H9 (cell line): ENCODE results near the gene APCDD1. TPM values are rescaled to one million over a fixed set of nuclear protein-coding genes. Genes with fewer than 3 reads are reported as not detected.

Experiments used
- DNase-seq: peaks from one replicate; pipeline ENCODE4 v3.0.0-alpha.2; 2017
- H2AFZ ChIP-seq: one replicate; pipeline ENCODE4 v1.6.1; 2013; ENCODE audit warnings: mild to moderate bottlenecking, low read length, control low read depth, moderate library complexity
- H2AK5ac ChIP-seq: 2 replicates; pipeline ENCODE4 v1.6.1; 2013; ENCODE audit warnings: low read length, control low read depth, mixed read lengths; ENCODE audit not compliant: insufficient read length
- H2BK120ac ChIP-seq: one replicate; pipeline ENCODE4 v1.6.1; 2013; ENCODE audit warnings: low read depth, mild to moderate bottlenecking, low read length, control low read depth, inconsistent platforms; ENCODE audit not compliant: poor library complexity, severe bottlenecking
- H2BK12ac ChIP-seq: 2 replicates; pipeline ENCODE4 v1.6.1; 2013; ENCODE audit warnings: low read length, control low read depth, mixed read lengths, low read depth; ENCODE audit not compliant: insufficient read length
- H2BK15ac ChIP-seq: 2 replicates; pipeline ENCODE4 v1.6.1; 2013; ENCODE audit warnings: low read depth, low read length, control low read depth
- H2BK20ac ChIP-seq: one replicate; pipeline ENCODE4 v1.6.1; 2013; ENCODE audit warnings: low read depth, mild to moderate bottlenecking, low read length, control low read depth, inconsistent platforms; ENCODE audit not compliant: poor library complexity, severe bottlenecking
- H2BK5ac ChIP-seq: 2 replicates; pipeline ENCODE4 v1.6.1; 2013; ENCODE audit warnings: low read length, control low read depth, mixed read lengths; ENCODE audit not compliant: insufficient read length
- H3K14ac ChIP-seq: 2 replicates; pipeline ENCODE4 v1.6.1; 2013; ENCODE audit warnings: low read length, control low read depth; ENCODE audit not compliant: insufficient read depth
- H3K18ac ChIP-seq: 2 replicates; pipeline ENCODE4 v1.6.1; 2013; ENCODE audit warnings: low read depth, mild to moderate bottlenecking, mixed read lengths, low read length, control low read depth; ENCODE audit not compliant: insufficient read length
- H3K23ac ChIP-seq: 2 replicates; pipeline ENCODE4 v1.6.1; 2013; ENCODE audit warnings: low read length, control low read depth, mixed read lengths, low read depth; ENCODE audit not compliant: insufficient read length
- H3K23me2 ChIP-seq: 2 replicates; pipeline ENCODE4 v1.6.1; 2013; ENCODE audit warnings: low read depth, mild to moderate bottlenecking, mixed read lengths, low read length, control low read depth; ENCODE audit not compliant: insufficient read length, poor library complexity, severe bottlenecking
- H3K27ac ChIP-seq: 2 replicates; pipeline ENCODE4 v1.5.1; 2013; ENCODE audit warnings: low read length, control low read depth, mixed read lengths, low read depth; ENCODE audit not compliant: insufficient read length
- H3K27me3 ChIP-seq: 2 replicates; pipeline ENCODE4 v1.6.1; 2013; ENCODE audit warnings: low read length, control low read depth, inconsistent platforms; ENCODE audit not compliant: insufficient read depth
- H3K4ac ChIP-seq: 2 replicates; pipeline ENCODE4 v1.6.1; 2013; ENCODE audit warnings: low read depth, mild to moderate bottlenecking, control low read depth, inconsistent platforms, low read length, moderate library complexity
- H3K4me1 ChIP-seq: 2 replicates; pipeline ENCODE4 v1.6.1; 2013; ENCODE audit warnings: low read length, control low read depth, inconsistent platforms; ENCODE audit not compliant: insufficient read depth
- H3K4me2 ChIP-seq: 2 replicates; pipeline ENCODE4 v1.6.1; 2013; ENCODE audit warnings: low read length, control low read depth, mixed read lengths; ENCODE audit not compliant: insufficient read length, insufficient read depth
- H3K56ac ChIP-seq: 2 replicates; pipeline ENCODE4 v1.6.1; 2013; ENCODE audit warnings: low read depth, mild to moderate bottlenecking, mixed read lengths, low read length, control low read depth; ENCODE audit not compliant: insufficient read length
- H3K79me1 ChIP-seq: 2 replicates; pipeline ENCODE4 v1.6.1; 2013; ENCODE audit warnings: low read depth, mild to moderate bottlenecking, moderate library complexity, low read length, control low read depth, inconsistent platforms; ENCODE audit not compliant: insufficient read depth, poor library complexity, severe bottlenecking
- H3K79me2 ChIP-seq: 2 replicates; pipeline ENCODE4 v1.6.1; 2013; ENCODE audit warnings: low read length, control low read depth, inconsistent platforms; ENCODE audit not compliant: insufficient read depth
- H3K9ac ChIP-seq: 2 replicates; pipeline ENCODE4 v1.6.1; 2013; ENCODE audit warnings: low read length, control low read depth, mixed read lengths; ENCODE audit not compliant: insufficient read length; ENCODE audit errors: extremely low read depth
- H3K9me3 ChIP-seq: one replicate; pipeline ENCODE4 v1.6.1; 2013; ENCODE audit warnings: low read depth, low read length, inconsistent platforms; ENCODE audit not compliant: control insufficient read depth
- H3T11ph ChIP-seq: one replicate; pipeline ENCODE4 v1.6.1; 2013; ENCODE audit warnings: mild to moderate bottlenecking, low read length, control low read depth, inconsistent platforms
- H4K20me1 ChIP-seq: one replicate; pipeline ENCODE4 v1.6.1; 2013; ENCODE audit not compliant: control insufficient read depth, insufficient read length, insufficient read depth
- H4K5ac ChIP-seq: 2 replicates; pipeline ENCODE4 v1.6.1; 2013; ENCODE audit warnings: low read depth, mild to moderate bottlenecking, mixed read lengths, low read length, control low read depth; ENCODE audit not compliant: insufficient read length
- H4K8ac ChIP-seq: replicated peaks from 2 replicates; pipeline ENCODE4 v1.6.1; 2013; ENCODE audit warnings: low read length, control low read depth, mixed read lengths, low read depth; ENCODE audit not compliant: insufficient read length
- H4K91ac ChIP-seq: 2 replicates; pipeline ENCODE4 v1.6.1; 2013; ENCODE audit warnings: low read depth, mild to moderate bottlenecking, moderate library complexity, mixed read lengths, low read length, control low read depth; ENCODE audit not compliant: insufficient read length
- H3K27ac Mint-ChIP-seq, 3 experiments: 2 replicates in 2 of 3; 3 replicates in 1 of 3; pipeline ENCODE4 v1.8.0; 2020 to 2021; ENCODE audit warnings: mixed read lengths in 3 of 3, mild to moderate bottlenecking in 1 of 3, moderate library complexity in 1 of 3
- H3K27me3 Mint-ChIP-seq: 2 replicates; pipeline ENCODE4 v1.8.0; 2021; ENCODE audit warnings: low read depth, mild to moderate bottlenecking, moderate library complexity, mixed read lengths
- H3K36me3 Mint-ChIP-seq, 3 experiments: 2 replicates in 2 of 3; 3 replicates in 1 of 3; pipeline ENCODE4 v1.8.0; 2020 to 2021; ENCODE audit warnings: low read depth in 3 of 3, mixed read lengths in 3 of 3; ENCODE audit not compliant: insufficient read depth in 1 of 3
- H3K4me1 Mint-ChIP-seq, 2 experiments: 2 replicates each; pipeline ENCODE4 v1.8.0; 2020; ENCODE audit warnings: mixed read lengths in 2 of 2
- H3K4me3 Mint-ChIP-seq, 2 experiments: 2 replicates in 1 of 2; 3 replicates in 1 of 2; pipeline ENCODE4 v1.8.0; 2020 to 2021; ENCODE audit warnings: mild to moderate bottlenecking in 2 of 2, mixed read lengths in 2 of 2, moderate library complexity in 1 of 2
- H3K9me3 Mint-ChIP-seq, 2 experiments: 2 replicates in 1 of 2; 3 replicates in 1 of 2; pipeline ENCODE4 v1.8.0; 2020; ENCODE audit warnings: mild to moderate bottlenecking in 2 of 2, mixed read lengths in 2 of 2, moderate library complexity in 1 of 2
- WGBS: extraction: QIAGEN DNeasy Blood & Tissue Kit; methylation state at CpG from one replicate; pipeline ENCODE4 v1.1.7; 2013; ENCODE audit warnings: missing lambda C conversion rate, low lambda C conversion rate, mixed read lengths; ENCODE audit not compliant: insufficient read length; ENCODE audit errors: extremely low coverage; 5-methylcytosine and 5-hydroxymethylcytosine counted together
- total RNA-seq: library from RNA; stranded (reverse); gene quantifications from 2 replicates; pipeline ENCODE4 v1.2.1, GENCODE V29; 2021
- TF ChIP-seq, protein P1 (sequence below): fragments of 200-600 bp; sonication (generic); conservative IDR thresholded peaks from 3 replicates; pipeline ENCODE4 v1.8.0; 2021; ENCODE audit warnings: antibody characterized with exemption, mild to moderate bottlenecking

Gene APCDD1
- total RNA-seq, 1 experiment from 2014 or later = 1.8 TPM

DNA sequence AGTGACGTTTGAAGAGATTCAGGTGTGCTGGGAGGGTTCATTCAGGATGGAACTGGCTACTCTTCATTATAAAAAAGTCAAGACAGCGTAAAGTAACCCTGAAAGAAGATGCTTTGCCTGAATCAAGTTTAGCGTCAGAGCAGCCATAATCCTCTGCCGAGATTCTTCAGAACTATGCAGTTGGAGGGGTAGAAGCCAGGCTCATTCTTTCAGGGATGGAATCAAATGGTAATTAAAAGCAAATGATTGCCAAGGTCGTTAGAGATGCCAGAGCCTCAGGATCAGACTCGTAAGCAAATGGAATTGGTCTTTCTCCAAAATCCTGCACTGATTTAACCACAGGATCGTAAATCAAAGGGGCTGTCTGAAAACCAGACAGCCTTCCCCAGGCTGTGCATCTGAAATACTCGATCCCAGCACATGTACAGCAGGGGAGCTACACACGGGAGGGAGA is 21.9 kb downstream of the APCDD1 start:
- H3K79me1 ChIP-seq = no peaks in the 10 kb centered on the region
- no peak overlapping the region for H3K18ac ChIP-seq
- H2BK12ac ChIP-seq = no peak overlapping the region
- H2BK20ac ChIP-seq = no peak overlapping the region
- Mint-ChIP-seq H3K4me1 (peaks cover 25 to 26% of the 10 kb centered on the region in 2 experiments), H3K27ac (no peak overlapping the region), H3K9me3 (peaks cover 2 to 4% of the 10 kb centered on the region in 2 experiments; a peak in 2 of 5 replicates), H3K36me3 (peaks cover 7 to 24% (median 11%) of the 10 kb centered on the region in 3 experiments; a peak in 6 of 7 replicates), H3K4me3 (no peak overlapping the region), H3K27me3 (peaks cover 74% of the 10 kb centered on the region)
- no peak overlapping the region for H3K56ac ChIP-seq
- no peaks in the 10 kb centered on the region for H4K20me1 ChIP-seq
- H3K4me2 ChIP-seq = no peak overlapping the region
- no peak overlapping the region for H2AK5ac ChIP-seq
- H2AFZ ChIP-seq = no peak overlapping the region
- H4K5ac ChIP-seq = no peak overlapping the region
- H4K8ac ChIP-seq = no peak overlapping the region
- no peaks in the 10 kb centered on the region for H3K79me2 ChIP-seq
- H3K4ac ChIP-seq = no peak overlapping the region
- H3K23ac ChIP-seq = no peak overlapping the region
- no peak overlapping the region for H3K14ac ChIP-seq
- H3K9ac ChIP-seq = no peak overlapping the region
- WGBS = no CpG with 5 or more reads among the region's 9 CpGs
- H3K4me1 ChIP-seq = peaks cover 13% of the 10 kb centered on the region
- no peak overlapping the region for H2BK15ac ChIP-seq
- H3K27me3 ChIP-seq = peaks cover 34% of the 10 kb centered on the region
- no peak overlapping the region for H2BK5ac ChIP-seq
- H2BK120ac ChIP-seq = no peak overlapping the region
- DNase-seq = no peak
- H3K23me2 ChIP-seq = no peaks in the 10 kb centered on the region
- H3K9me3 ChIP-seq = no peaks in the 10 kb centered on the region
- no peak overlapping the region for H3K27ac ChIP-seq
- H3T11ph ChIP-seq = no peak overlapping the region
- no peak overlapping the region for H4K91ac ChIP-seq
- TF ChIP-seq, protein P1, sequence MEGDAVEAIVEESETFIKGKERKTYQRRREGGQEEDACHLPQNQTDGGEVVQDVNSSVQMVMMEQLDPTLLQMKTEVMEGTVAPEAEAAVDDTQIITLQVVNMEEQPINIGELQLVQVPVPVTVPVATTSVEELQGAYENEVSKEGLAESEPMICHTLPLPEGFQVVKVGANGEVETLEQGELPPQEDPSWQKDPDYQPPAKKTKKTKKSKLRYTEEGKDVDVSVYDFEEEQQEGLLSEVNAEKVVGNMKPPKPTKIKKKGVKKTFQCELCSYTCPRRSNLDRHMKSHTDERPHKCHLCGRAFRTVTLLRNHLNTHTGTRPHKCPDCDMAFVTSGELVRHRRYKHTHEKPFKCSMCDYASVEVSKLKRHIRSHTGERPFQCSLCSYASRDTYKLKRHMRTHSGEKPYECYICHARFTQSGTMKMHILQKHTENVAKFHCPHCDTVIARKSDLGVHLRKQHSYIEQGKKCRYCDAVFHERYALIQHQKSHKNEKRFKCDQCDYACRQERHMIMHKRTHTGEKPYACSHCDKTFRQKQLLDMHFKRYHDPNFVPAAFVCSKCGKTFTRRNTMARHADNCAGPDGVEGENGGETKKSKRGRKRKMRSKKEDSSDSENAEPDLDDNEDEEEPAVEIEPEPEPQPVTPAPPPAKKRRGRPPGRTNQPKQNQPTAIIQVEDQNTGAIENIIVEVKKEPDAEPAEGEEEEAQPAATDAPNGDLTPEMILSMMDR = no peak
